ENCODE measurements around the gene ABCD3.

DNA sequence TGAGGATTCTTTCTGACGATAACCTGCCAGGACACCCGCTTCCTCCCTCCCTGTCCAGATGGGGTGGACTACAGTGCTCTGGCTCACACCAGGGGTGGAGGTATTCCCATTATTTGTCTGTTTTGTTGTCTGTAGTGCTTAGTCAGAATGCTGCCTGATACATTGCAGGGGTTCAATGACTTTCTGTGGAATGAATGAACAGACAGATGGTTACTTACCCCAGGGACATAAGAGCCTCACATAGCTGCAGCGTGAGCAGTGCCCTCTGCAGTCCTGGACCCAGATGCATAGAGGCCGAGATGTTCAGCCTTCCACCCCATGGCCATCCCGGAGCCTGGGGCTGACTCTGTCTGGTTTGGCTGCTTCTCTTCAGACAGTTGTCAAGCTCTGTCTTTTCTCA lies 136.4 kb downstream of the ABCD3 start:
- TF ChIP-seq, protein P1, sequence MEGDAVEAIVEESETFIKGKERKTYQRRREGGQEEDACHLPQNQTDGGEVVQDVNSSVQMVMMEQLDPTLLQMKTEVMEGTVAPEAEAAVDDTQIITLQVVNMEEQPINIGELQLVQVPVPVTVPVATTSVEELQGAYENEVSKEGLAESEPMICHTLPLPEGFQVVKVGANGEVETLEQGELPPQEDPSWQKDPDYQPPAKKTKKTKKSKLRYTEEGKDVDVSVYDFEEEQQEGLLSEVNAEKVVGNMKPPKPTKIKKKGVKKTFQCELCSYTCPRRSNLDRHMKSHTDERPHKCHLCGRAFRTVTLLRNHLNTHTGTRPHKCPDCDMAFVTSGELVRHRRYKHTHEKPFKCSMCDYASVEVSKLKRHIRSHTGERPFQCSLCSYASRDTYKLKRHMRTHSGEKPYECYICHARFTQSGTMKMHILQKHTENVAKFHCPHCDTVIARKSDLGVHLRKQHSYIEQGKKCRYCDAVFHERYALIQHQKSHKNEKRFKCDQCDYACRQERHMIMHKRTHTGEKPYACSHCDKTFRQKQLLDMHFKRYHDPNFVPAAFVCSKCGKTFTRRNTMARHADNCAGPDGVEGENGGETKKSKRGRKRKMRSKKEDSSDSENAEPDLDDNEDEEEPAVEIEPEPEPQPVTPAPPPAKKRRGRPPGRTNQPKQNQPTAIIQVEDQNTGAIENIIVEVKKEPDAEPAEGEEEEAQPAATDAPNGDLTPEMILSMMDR (IDR thresholded peaks at IDR 0.05), result no peak
- TF ChIP-seq FOXJ3 (CRISPR knock-in tag; IDR thresholded peaks at IDR 0.05) (no peak), POLR2AphosphoS5 (IDR thresholded peaks at IDR 0.05; ENCODE audit: low read depth, low read length) (no peak), GABPA (IDR thresholded peaks at IDR 0.05; ENCODE audit: low read depth) (no peak), CHD2 (IDR thresholded peaks at IDR 0.05; ENCODE audit: low read length, partially characterized antibody) (no peak), RFX5 (IDR thresholded peaks at IDR 0.05; ENCODE audit: low read length) (no peak)
- TF ChIP-seq, protein P2, sequence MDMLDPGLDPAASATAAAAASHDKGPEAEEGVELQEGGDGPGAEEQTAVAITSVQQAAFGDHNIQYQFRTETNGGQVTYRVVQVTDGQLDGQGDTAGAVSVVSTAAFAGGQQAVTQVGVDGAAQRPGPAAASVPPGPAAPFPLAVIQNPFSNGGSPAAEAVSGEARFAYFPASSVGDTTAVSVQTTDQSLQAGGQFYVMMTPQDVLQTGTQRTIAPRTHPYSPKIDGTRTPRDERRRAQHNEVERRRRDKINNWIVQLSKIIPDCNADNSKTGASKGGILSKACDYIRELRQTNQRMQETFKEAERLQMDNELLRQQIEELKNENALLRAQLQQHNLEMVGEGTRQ (IDR thresholded peaks at IDR 0.05; ENCODE audit: borderline replicate concordance, low read depth, low read length), result no peak
